Activated naive CD4-positive, alpha-beta T cell treated with anti-CD3 and anti-CD28 coated beads, Interleukin-2, amount 50 U/mL, for 72 hours (primary cell): ENCODE results near the gene ACADS. TPM values are rescaled to one million over a fixed set of nuclear protein-coding genes. Genes with fewer than 3 reads are reported as not detected.

ENCODE experiments used
- ATAC-seq, 2 donors: fragments of 150-1000 bp; cut with Tn5 transposase; 2 replicates each; pipeline ENCODE4 v1.10.0; 2021; ENCODE audit warnings: mild to moderate bottlenecking in 2 of 2, moderate library complexity in 2 of 2
- DNase-seq, 2 donors: peaks; one replicate each; pipeline ENCODE4 v3.0.0; 2021 to 2022; ENCODE audit warnings: low spot score in 2 of 2
- H3K27ac Mint-ChIP-seq, 2 donors: one replicate each; pipeline ENCODE4 v1.8.0; 2022; ENCODE audit warnings: mild to moderate bottlenecking in 2 of 2, mixed read lengths in 2 of 2
- H3K36me3 Mint-ChIP-seq, 2 donors: one replicate each; pipeline ENCODE4 v1.8.0; 2022; ENCODE audit warnings: mixed read lengths in 2 of 2
- H3K9me3 Mint-ChIP-seq, 2 donors: one replicate each; pipeline ENCODE4 v1.8.0; 2022; ENCODE audit warnings: mixed read lengths in 2 of 2
- total RNA-seq, 2 donors: library from RNA; stranded (reverse); gene quantifications; one replicate each; pipeline ENCODE4 v1.2.3, GENCODE V29; 2022

The ACADS gene
- total RNA-seq, 2 donors from 2014 or later = 15.9 to 24.5 TPM

- ATAC-seq = no peak
- no peak for DNase-seq
- Mint-ChIP-seq H3K36me3 (no peaks in the 10 kb centered on the region), H3K9me3 (no peaks in the 10 kb centered on the region), H3K27ac (no peak overlapping the region)
These were observed 12.1 kb downstream of the ACADS start for GRCh38 chr12:120737557-120738251.

DNA sequence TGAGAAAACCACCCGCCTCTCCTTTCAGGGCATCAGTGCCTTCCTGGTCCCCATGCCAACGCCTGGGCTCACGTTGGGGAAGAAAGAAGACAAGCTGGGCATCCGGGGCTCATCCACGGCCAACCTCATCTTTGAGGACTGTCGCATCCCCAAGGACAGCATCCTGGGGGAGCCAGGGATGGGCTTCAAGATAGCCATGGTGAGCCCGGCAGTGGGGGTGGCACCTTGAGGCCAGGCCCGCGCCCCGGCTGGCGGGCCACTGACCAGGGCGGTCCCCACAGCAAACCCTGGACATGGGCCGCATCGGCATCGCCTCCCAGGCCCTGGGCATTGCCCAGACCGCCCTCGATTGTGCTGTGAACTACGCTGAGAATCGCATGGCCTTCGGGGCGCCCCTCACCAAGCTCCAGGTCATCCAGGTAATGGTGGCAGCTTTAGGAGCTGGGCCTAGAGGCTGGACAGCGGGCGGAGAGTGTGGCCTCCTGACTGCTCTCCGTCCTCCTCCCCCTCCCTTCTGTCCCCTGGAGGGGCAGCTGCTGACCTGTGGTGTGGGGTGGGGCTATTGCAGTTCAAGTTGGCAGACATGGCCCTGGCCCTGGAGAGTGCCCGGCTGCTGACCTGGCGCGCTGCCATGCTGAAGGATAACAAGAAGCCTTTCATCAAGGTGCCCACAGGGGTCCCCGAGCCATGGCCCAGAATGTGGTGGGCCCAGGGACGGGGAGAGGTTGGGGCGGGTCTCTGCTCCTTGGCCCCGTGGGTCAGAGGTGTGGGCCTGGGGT lies 12.8 kb downstream of the ACADS start:
- Mint-ChIP-seq H3K27ac (no peak overlapping the region), H3K36me3 (no peaks in the 10 kb centered on the region), H3K9me3 (no peaks in the 10 kb centered on the region)
- no peak for DNase-seq
- no peak for ATAC-seq

GRCh38 chr12:120739031-120739762 lies 13.6 kb downstream of the ACADS start:
- H3K27ac Mint-ChIP-seq = no peak overlapping the region
- ATAC-seq = no peak

GRCh38 chr12:120739821-120740613 lies 14.4 kb downstream of the ACADS start:
- ATAC-seq = no peak
- H3K36me3 Mint-ChIP-seq = no peaks in the 10 kb centered on the region
- no peak for DNase-seq
- H3K9me3 Mint-ChIP-seq = no peaks in the 10 kb centered on the region
- H3K27ac Mint-ChIP-seq = no peak overlapping the region

More at GRCh38 chr12:120739031-120739762, 13.6 kb downstream of the ACADS start:
- no peak for DNase-seq
- H3K9me3 Mint-ChIP-seq = no peaks in the 10 kb centered on the region
- H3K36me3 Mint-ChIP-seq = no peaks in the 10 kb centered on the region

DNA sequence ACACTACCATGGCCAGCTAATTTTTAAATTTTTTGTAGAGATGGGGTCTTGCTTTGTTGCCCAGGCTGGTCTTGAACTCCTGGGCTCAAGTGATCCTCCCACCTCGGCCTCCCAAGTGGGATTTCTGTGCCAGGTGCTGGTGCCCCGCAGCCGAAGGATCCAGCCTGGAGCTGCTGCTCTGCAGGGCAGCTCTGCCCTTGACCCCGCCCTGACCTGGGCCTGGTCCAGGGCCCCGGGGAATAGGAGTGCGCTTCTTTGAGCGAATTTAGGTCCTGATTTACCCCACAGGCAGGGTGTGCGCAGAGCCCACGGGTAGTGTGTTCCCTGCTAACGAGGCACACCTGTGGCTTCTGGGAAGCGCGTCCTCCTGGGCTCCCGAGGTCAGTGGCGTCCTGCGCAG lies 15.2 kb downstream of the ACADS start:
- Mint-ChIP-seq H3K27ac (no peak overlapping the region), H3K9me3 (no peaks in the 10 kb centered on the region), H3K36me3 (no peaks in the 10 kb centered on the region)
- ATAC-seq (no peak), DNase-seq (no peak)

DNA sequence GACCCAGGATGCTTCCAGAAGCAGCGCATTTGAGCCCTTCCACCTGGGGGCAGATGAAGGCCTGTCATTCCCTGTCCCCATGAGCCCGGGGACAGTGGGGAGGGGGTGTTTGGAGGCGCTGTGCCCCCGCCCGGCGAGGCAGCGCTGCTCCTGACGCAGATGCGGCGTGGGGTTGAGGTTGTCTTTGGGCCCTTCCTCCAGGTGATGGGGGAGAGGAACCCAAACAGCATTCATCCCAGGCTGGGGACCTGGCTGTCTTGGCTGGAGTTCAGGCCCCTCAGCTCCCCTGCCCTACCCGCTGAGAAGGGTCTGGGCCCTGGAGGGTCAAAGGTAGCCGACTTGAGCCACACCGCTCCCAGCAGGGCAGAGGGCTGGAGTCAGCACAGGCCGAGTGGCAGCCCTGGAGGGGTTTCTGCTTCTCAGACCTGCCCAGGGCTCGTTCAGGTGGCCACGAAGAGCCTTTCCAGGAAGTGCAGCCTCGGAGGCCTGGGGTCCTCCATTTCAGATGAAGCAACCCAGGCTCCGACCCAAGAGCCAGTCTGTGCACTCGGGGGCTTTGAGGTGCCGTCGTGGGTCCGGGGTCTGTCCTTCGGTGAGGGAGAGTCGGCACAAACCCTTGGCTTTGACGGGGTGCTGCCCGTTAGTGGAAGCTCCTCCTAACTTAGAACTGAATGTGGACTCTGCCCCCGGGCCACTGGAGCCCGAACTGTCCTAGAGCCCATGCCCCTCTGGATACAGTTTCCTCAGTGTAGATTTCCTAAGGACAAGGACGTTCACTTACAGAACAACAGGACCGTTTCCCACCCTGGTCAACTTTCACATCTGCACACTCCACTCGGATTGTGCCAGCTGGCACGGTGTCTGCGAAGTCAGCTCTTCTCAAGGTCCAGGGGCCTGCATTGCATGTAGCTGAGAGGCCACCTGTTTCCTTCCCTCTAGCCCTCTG lies 16.1 kb downstream of the ACADS start:
- Mint-ChIP-seq H3K27ac (no peak overlapping the region), H3K36me3 (no peaks in the 10 kb centered on the region), H3K9me3 (no peaks in the 10 kb centered on the region)
- no peak for DNase-seq
- ATAC-seq = no peak

DNA sequence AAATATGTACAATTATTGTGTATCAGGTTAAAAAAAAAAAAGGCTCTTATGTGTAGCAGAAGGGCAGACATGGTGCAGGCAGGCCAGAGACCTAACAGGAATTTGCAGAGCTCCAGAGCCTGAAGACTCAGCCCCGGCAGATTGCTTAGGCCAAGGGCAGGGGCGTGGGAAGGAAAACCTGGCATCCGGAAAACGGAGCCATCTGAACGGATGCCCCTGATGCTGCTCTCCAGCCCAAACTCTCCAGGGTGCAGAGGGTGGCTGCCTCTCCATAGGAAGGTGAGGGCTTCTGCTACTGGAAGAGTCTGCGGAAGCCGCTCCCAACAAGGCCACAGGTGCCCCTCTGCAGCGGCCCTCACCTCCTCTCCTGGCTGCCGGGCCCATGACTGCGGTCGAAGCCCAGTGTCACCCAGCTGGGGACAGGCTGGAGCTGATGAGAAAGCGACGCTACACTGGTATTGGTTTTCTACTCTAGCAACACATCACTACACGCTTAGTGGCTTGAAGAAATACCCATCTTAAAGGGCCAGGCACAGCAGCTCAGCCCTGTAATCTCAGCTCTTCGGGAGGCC lies 19.4 kb downstream of the ACADS start:
- H3K36me3 Mint-ChIP-seq = no peaks in the 10 kb centered on the region
- no peaks in the 10 kb centered on the region for H3K9me3 Mint-ChIP-seq
- peak overlapping the region in 1 of 2 donors; percentile 65 for H3K27ac Mint-ChIP-seq
- DNase-seq = no peak
- no peak for ATAC-seq

GRCh38 chr12:120748242-120748641 lies 22.6 kb downstream of the ACADS start:
- Mint-ChIP-seq H3K27ac (no peak overlapping the region), H3K36me3 (no peaks in the 10 kb centered on the region), H3K9me3 (no peaks in the 10 kb centered on the region)
- ATAC-seq (peak in 1 of 2 donors; percentile 29), DNase-seq (no peak)

DNA sequence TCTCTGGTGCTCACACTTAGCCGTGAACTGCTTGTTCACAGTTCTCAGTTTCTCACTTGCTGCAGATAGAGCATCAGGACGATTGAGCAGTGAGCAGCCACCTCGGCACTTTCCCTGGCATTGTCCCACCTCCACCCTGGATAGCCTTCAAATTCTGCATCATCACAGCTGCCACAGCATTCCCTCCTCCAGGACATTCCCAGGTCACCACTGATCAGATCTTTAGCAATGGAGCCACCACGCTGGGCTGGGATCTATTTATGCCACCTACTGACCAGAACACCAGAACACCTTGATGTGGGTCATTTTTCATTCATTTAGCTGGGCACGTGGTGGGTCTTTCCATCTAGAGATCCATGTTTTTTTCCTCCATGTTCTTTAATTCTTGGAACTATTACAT lies 23.6 kb downstream of the ACADS start:
- Mint-ChIP-seq H3K27ac (no peak overlapping the region), H3K9me3 (peaks cover 4 to 5% of the 10 kb centered on the region in 2 donors), H3K36me3 (peaks cover 0 to 6% of the 10 kb centered on the region in 2 donors)
- ATAC-seq (no peak), DNase-seq (no peak)

DNA sequence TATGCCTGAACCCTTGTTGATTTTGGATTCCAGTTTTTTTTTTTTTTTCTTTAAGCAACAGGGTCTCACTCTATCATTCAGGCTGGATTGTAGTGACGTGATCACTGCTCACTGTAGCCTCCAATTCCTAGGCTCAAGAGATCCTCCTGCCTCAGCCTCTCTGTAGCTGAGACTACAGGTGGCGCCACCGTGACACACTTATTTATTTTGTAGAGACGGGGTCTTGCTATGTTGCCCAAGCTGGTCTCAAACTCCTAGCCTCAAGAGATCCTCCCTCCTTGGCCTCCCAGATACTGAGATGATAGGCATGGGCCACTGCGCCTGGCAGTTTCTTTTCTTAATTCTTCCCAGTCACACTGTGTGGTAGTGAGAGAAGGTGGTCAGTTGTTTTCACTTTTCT lies 25.2 kb downstream of the ACADS start:
- H3K27ac Mint-ChIP-seq = no peak overlapping the region
- DNase-seq (no peak), ATAC-seq (no peak)
- peaks cover 0 to 17% of the 10 kb centered on the region in 2 donors for H3K36me3 Mint-ChIP-seq
- H3K9me3 Mint-ChIP-seq = peaks cover 5 to 11% of the 10 kb centered on the region in 2 donors

- peaks cover 5 to 11% of the 10 kb centered on the region in 2 donors for H3K9me3 Mint-ChIP-seq
- H3K27ac Mint-ChIP-seq = no peak overlapping the region
- ATAC-seq (no peak), DNase-seq (no peak)
- H3K36me3 Mint-ChIP-seq = peaks cover 0 to 17% of the 10 kb centered on the region in 2 donors
These were observed 25.8 kb downstream of the ACADS start for GRCh38 chr12:120751389-120751788.

DNA sequence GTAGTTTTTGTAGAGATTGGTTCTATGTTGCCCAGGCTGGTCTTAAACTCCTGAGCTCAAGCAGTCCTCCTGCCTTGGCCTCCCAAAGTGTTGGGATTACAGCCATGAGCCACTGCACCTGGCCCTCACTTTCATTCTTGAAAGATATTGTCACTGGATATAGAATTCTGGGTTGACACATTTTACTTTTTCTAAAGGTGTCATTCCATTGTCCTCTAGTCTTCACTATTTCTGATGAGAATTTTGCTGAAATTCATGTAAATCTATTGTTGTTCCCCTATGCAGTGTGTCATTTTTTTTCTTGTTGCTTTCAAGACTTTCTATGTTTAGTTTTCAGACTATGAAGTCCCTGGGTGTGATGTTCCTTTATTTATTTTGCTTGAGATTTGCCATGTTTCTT lies 29.2 kb downstream of the ACADS start:
- ATAC-seq = no peak
- Mint-ChIP-seq H3K36me3 (peaks cover 0 to 17% of the 10 kb centered on the region in 2 donors), H3K9me3 (peaks cover 5 to 11% of the 10 kb centered on the region in 2 donors), H3K27ac (peak overlapping the region in 1 of 2 donors; percentile 23)
- no peak for DNase-seq

DNA sequence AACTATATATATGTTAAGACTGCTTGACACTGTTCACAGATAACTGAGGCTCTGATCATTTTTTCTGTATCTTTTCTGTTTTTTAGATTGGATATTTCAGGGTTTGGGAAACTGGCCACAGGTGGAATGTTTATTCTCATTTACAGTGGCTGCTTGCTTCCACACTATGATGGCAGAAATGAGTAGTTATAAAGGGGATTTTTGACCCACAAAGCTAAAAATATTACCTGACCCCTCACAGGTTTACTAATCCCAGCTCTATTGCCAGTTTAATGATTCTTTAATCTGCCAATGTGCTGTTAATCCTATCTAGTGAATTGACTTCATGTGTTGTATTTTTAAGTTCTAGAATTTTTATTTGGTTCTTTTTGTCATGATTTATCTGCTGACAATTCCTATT lies 29.6 kb downstream of the ACADS start:
- Mint-ChIP-seq H3K27ac (no peak overlapping the region), H3K9me3 (peaks cover 5 to 11% of the 10 kb centered on the region in 2 donors), H3K36me3 (peaks cover 0 to 17% of the 10 kb centered on the region in 2 donors)
- no peak for DNase-seq
- ATAC-seq = no peak

DNA sequence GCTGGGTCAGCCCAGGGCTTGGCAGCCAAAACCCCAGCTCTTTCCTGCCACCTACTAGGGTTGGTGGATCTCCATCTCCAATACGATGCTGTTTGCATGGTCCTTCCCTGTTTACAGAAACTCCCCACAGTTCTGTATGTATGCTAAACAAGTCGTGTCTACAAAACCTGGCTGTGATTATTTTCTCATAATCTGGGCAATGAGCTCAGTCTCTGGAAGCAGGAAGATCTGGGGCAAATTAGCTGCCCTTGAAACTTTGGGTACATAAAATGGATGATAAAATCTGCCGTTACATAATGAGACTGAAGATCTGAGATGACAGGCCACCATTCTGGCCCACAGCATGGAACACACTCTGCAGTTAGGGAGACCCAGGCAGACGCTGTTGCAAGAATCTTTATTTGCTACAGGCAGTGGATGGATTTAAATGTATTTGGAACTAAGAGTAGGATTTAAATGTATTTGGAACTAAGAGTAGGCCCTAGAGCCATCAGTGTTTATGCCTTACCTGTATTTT lies 31.7 kb downstream of the ACADS start:
- Mint-ChIP-seq H3K27ac (no peak overlapping the region), H3K9me3 (peaks cover 5 to 11% of the 10 kb centered on the region in 2 donors), H3K36me3 (peaks cover 0 to 17% of the 10 kb centered on the region in 2 donors)
- DNase-seq (peak in 1 of 2 donors; percentile 7), ATAC-seq (no peak)

DNA sequence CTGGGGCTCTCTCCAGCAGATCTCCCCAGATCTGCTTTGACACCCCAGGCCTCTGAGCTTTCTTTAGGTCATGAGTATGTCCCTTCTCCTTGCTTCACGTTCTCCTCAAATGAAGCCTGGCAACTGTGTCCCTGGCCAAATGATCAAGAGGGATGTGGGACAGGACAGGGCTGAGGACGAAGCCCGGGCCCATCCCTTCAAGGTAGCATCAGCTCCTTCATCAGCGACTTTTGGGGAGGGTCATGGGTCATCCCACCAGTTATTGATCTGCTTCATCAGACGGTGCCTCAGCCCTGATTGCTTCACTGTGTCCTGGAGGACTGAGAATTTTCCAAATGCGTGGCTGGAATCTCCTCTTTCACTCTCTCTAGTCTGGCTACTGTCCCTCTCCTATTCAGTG lies 32.3 kb downstream of the ACADS start:
- ATAC-seq = no peak
- peaks cover 5 to 11% of the 10 kb centered on the region in 2 donors for H3K9me3 Mint-ChIP-seq
- no peak overlapping the region for H3K27ac Mint-ChIP-seq
- DNase-seq = peak in 1 of 2 donors; percentile 23
- H3K36me3 Mint-ChIP-seq = peaks cover 0 to 17% of the 10 kb centered on the region in 2 donors
